PFSK-1 (cell line): ENCODE data around the gene CLK2.

Experiments
- FOXP2 ChIP-seq: optimal IDR thresholded peaks from 2 replicates; pipeline ENCODE3; 2011; ENCODE audit warnings: borderline replicate concordance, control low read depth, inconsistent platforms; ENCODE audit not compliant: insufficient read depth; ENCODE audit errors: extremely low read length, extremely low read depth
- POLR2AphosphoS5 ChIP-seq: IDR thresholded peaks from 2 replicates; pipeline ENCODE4 v1.6.1; 2012; ENCODE audit warnings: low read depth, mild to moderate bottlenecking, control low read depth, low read length, moderate library complexity
- SIN3A ChIP-seq: IDR thresholded peaks from 2 replicates; pipeline ENCODE4 v1.6.1; 2012; ENCODE audit warnings: mild to moderate bottlenecking, low read length, moderate library complexity, borderline replicate concordance; ENCODE audit not compliant: insufficient read depth
- TAF1 ChIP-seq: IDR thresholded peaks from 2 replicates; pipeline ENCODE4 v1.6.1; 2012; ENCODE audit warnings: low read length, control low read depth, borderline replicate concordance; ENCODE audit not compliant: insufficient read depth
- TF ChIP-seq, protein P1 (sequence below), 2 experiments: IDR thresholded peaks; 2 replicates each; pipeline versions ENCODE4 v1.6.1 to v1.8.0; 2011 to 2012; ENCODE audit warnings: low read depth in 2 of 2, low read length in 2 of 2, control low read depth in 1 of 2, inconsistent platforms in 1 of 2, mild to moderate bottlenecking in 1 of 2, moderate library complexity in 1 of 2; ENCODE audit not compliant: insufficient read depth in 1 of 2

CLK2 gene

GRCh38 chr1:155223047-155223446 is 50.3 kb downstream of the CLK2 start:
- TF ChIP-seq FOXP2 (no peak), SIN3A (no peak), TAF1 (no peak), POLR2AphosphoS5 (no peak)
- TF ChIP-seq, protein P1, sequence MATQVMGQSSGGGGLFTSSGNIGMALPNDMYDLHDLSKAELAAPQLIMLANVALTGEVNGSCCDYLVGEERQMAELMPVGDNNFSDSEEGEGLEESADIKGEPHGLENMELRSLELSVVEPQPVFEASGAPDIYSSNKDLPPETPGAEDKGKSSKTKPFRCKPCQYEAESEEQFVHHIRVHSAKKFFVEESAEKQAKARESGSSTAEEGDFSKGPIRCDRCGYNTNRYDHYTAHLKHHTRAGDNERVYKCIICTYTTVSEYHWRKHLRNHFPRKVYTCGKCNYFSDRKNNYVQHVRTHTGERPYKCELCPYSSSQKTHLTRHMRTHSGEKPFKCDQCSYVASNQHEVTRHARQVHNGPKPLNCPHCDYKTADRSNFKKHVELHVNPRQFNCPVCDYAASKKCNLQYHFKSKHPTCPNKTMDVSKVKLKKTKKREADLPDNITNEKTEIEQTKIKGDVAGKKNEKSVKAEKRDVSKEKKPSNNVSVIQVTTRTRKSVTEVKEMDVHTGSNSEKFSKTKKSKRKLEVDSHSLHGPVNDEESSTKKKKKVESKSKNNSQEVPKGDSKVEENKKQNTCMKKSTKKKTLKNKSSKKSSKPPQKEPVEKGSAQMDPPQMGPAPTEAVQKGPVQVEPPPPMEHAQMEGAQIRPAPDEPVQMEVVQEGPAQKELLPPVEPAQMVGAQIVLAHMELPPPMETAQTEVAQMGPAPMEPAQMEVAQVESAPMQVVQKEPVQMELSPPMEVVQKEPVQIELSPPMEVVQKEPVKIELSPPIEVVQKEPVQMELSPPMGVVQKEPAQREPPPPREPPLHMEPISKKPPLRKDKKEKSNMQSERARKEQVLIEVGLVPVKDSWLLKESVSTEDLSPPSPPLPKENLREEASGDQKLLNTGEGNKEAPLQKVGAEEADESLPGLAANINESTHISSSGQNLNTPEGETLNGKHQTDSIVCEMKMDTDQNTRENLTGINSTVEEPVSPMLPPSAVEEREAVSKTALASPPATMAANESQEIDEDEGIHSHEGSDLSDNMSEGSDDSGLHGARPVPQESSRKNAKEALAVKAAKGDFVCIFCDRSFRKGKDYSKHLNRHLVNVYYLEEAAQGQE (IDR thresholded peaks at IDR 0.05; ENCODE audit: insufficient read depth in 1 of 2, low read depth in 2 of 2, low read length in 2 of 2) = no peak

DNA sequence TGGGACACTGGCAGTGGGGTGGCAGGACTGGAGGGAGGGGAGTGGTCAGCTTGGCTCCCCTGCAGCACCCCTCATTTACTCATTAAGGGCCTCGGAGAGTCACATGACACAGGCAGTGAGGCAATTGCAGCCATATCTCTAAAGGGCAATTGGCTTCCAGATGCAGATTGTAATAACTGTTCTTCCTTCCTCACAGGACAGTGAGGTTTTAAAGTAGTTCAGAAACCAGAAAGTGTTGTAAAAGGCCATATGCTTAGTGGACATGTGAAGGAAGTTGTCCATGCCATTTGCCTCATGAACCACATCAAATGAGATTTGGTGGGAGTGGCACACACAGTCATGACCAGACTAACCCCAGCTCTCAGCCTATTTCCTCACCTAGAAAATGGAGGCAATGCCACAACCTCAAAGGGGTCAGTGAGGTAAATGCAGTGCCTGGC is 53.7 kb downstream of the CLK2 start:
- TF ChIP-seq, protein P1 (IDR thresholded peaks at IDR 0.05; ENCODE audit: insufficient read depth in 1 of 2, low read depth in 2 of 2, low read length in 2 of 2) = no peak
- TF ChIP-seq POLR2AphosphoS5 (no peak), FOXP2 (no peak), SIN3A (no peak), TAF1 (no peak)

DNA sequence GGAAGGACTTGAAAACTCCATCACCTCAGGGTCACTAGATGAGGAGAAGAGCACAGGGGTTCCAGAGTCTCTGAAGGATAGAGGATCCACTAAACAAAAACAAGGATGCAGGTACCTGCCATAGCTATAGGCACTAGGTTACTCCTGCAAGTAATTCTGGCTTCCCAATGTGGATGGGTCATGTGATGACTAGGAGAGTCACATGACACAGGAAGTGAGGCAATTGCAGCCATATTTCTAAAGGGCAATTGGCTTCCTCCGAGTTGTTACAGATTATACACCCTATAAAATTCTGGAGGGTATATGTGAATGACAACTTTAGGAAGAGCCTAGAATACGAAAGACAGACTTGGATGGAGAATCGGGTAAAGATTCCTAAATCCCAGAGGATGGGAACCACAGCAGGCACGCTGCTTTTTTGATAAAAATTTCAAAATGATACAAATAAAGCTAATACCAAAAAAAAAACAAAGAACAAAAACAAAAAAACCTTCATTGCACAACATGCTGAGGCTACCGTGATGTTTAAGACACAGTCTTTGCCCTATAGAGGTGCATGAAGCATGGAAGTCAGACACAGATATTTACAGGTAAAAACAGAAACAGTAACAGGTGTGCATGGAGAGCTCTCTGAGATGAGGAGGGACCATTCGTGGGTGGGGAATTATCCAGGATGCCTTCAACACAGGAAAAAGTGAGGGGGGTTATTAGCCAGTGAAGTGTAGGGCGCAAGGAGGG is 54.3 kb downstream of the CLK2 start:
- TF ChIP-seq SIN3A (peak; percentile 89; the same call in 1 of the 2 replicates), POLR2AphosphoS5 (no peak)
